GM23338 (cell line): ENCODE data around the gene LPCAT4.
"Not testable (repeated sequence)": the region's sequence is repeated elsewhere in the genome, so short reads cannot be mapped to it uniquely, and the experiment has no call there.

ENCODE experiments used
- CREB1 ChIP-seq: fragments of 250-450 bp; sonication (Bioruptor Pico); IDR thresholded peaks from 2 replicates; pipeline ENCODE4 v1.5.0; 2020; ENCODE audit warnings: low read depth, mild to moderate bottlenecking, moderate library complexity
- CTCF ChIP-seq, 2 experiments: fragments of 200-600 bp in 1 of 2; sonication (generic) in 1 of 2; conservative IDR thresholded peaks; 2 replicates each; pipeline versions ENCODE4 v1.5.1 to v1.6.1; 2016 to 2017; ENCODE audit warnings: antibody characterized with exemption in 2 of 2, low read depth in 2 of 2, mild to moderate bottlenecking in 2 of 2, moderate library complexity in 1 of 2
- EZH2 ChIP-seq: fragments of 200-600 bp; sonication (generic); IDR thresholded peaks from one replicate; pipeline ENCODE4 v1.8.0; 2017; ENCODE audit warnings: antibody characterized with exemption, mild to moderate bottlenecking, low read depth; ENCODE audit not compliant: unreplicated experiment
- EZH2phosphoT487 ChIP-seq: fragments of 200-600 bp; sonication (generic); IDR thresholded peaks from one replicate; pipeline ENCODE4 v1.8.1; 2018; ENCODE audit warnings: antibody characterized with exemption; ENCODE audit not compliant: unreplicated experiment
- NANOG ChIP-seq: IDR thresholded peaks from 2 replicates; pipeline ENCODE4 v1.6.1; 2016; ENCODE audit warnings: antibody characterized with exemption, borderline replicate concordance
- POLR2AphosphoS5 ChIP-seq: IDR thresholded peaks from 2 replicates; pipeline ENCODE4 v1.6.1; 2016; ENCODE audit warnings: antibody characterized with exemption, low read depth
- REST ChIP-seq: IDR thresholded peaks from one replicate; pipeline ENCODE4 v1.6.1; 2018; ENCODE audit warnings: antibody characterized with exemption; ENCODE audit not compliant: unreplicated experiment
- STAT1 ChIP-seq: IDR thresholded peaks from one replicate; pipeline ENCODE4 v1.6.1; 2016; ENCODE audit warnings: antibody characterized with exemption; ENCODE audit not compliant: unreplicated experiment
- ZNF331 ChIP-seq: fragments of 250-450 bp; sonication (Bioruptor Pico); IDR thresholded peaks from 2 replicates; pipeline ENCODE4 v1.5.0; 2020; ENCODE audit warnings: low read depth, mild to moderate bottlenecking, moderate library complexity

- not testable (repeated sequence) for TF ChIP-seq CTCF (conservative IDR thresholded peaks at IDR 0.05; ENCODE audit: low read depth in 2 of 2); EZH2phosphoT487; POLR2AphosphoS5; REST; ZNF331 (CRISPR knock-in tag); EZH2; STAT1; CREB1 (CRISPR knock-in tag); NANOG
Observed at GRCh38 chr15:34403899-34404298, 36.9 kb upstream of the LPCAT4 start.
